Measurements from ENCODE around the gene ZDHHC1.

The ZDHHC1 gene

GRCh38 chr16:67399749-67400704 lies 16.2 kb downstream of the ZDHHC1 start:
- H3K9me3 ChIP-seq (ENCODE audit: control insufficient read depth, low read length): no peaks in the 10 kb centered on the region
- H3K9ac ChIP-seq (ENCODE audit: low read length): peak overlapping the region; percentile 45
- no peak overlapping the region for H3K4me3 ChIP-seq (ENCODE audit: low read length)
- H3K4me1 ChIP-seq (ENCODE audit: control insufficient read depth, insufficient read depth, low read length): peaks cover 53% of the 10 kb centered on the region
- H3K36me3 ChIP-seq (ENCODE audit: control insufficient read depth, insufficient read depth, low read length): no peaks in the 10 kb centered on the region
- H3K27me3 ChIP-seq (ENCODE audit: control insufficient read depth, insufficient read depth, low read length): no peaks in the 10 kb centered on the region

DNA sequence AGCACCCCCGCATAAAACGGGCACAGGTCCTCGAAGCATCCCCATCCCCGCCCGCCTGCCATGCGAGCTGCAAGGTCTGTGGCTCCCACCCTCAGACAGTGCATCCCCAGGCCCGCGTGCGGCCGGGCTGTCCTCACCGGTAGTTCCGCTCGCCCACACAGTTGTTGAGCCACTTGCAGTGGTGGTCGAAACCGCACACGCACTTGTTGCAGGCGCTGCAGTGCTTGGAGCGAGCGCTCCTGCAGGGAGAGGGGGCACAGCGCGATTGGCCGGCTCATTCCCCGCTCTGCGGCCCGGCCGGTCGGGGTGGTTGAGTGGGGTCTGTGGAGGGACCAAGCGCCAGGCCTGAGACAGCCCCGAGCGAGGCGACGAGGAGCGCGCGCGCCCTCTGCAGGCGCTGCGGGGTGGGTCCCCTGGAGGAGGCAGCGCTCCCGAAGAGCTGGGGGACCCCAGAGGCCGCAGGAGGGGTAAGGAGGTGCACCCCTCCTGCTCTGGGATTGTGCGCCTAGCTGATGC lies 17.0 kb downstream of the ZDHHC1 start:
- Histone ChIP-seq H3K27me3 (ENCODE audit: control insufficient read depth, insufficient read depth, low read length) (no peaks in the 10 kb centered on the region), H3K4me3 (ENCODE audit: low read length) (no peak overlapping the region), H3K36me3 (ENCODE audit: control insufficient read depth, insufficient read depth, low read length) (no peaks in the 10 kb centered on the region), H3K9ac (ENCODE audit: low read length) (peak overlapping the region; percentile 45), H3K4me1 (ENCODE audit: control insufficient read depth, insufficient read depth, low read length) (peaks cover 50% of the 10 kb centered on the region), H3K9me3 (ENCODE audit: control insufficient read depth, low read length) (no peaks in the 10 kb centered on the region)

- peaks cover 4% of the 10 kb centered on the region for H3K27me3 ChIP-seq (ENCODE audit: control insufficient read depth, insufficient read depth, low read length)
- H3K4me1 ChIP-seq (ENCODE audit: control insufficient read depth, insufficient read depth, low read length): peaks cover 50% of the 10 kb centered on the region
- H3K36me3 ChIP-seq (ENCODE audit: control insufficient read depth, insufficient read depth, low read length): no peaks in the 10 kb centered on the region
- H3K9ac ChIP-seq (ENCODE audit: low read length): no peak overlapping the region
- H3K4me3 ChIP-seq (ENCODE audit: low read length): no peak overlapping the region
- no peaks in the 10 kb centered on the region for H3K9me3 ChIP-seq (ENCODE audit: control insufficient read depth, low read length)
Measured at GRCh38 chr16:67398546-67399217, 17.6 kb downstream of the ZDHHC1 start.

DNA sequence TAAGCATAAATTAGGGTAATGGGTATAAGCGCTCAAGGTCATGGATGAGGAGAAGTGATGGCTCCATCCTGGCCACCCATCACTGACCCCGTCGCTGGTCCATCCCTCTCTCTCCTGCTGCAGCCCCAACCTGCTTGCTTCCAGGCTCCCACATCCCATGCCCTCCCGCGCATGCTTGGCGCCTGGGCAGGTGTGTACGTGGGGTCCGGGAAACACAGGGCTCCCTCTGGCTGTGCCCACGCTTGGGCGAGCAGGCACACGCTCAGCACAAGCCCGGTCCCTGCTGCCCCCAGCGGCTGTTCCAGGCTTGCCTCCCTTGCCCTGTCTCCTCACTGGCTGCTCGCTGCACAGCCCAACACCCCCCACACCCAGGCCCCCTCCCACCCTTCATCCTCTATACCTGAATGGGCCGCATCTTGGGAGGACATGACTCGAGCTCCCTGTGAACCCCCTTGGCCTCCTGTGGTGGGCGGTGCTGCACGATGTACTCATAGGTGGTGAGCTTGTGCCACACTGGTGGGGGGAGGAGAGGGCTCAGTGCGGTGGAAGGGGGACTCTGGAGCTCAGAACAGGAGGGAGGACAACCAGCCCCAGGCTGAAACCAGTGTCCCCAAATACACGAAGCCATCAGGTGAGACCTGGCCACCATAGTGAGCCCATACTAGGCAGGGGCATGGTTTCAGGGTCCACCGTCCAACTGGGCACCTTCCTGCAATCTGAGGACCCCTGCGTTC lies 18.3 kb downstream of the ZDHHC1 start:
- Histone ChIP-seq H3K9ac (ENCODE audit: low read length) (no peak overlapping the region), H3K36me3 (ENCODE audit: control insufficient read depth, insufficient read depth, low read length) (no peaks in the 10 kb centered on the region), H3K4me1 (ENCODE audit: control insufficient read depth, insufficient read depth, low read length) (peaks cover 50% of the 10 kb centered on the region), H3K27me3 (ENCODE audit: control insufficient read depth, insufficient read depth, low read length) (peaks cover 6% of the 10 kb centered on the region), H3K9me3 (ENCODE audit: control insufficient read depth, low read length) (no peaks in the 10 kb centered on the region), H3K4me3 (ENCODE audit: low read length) (no peak overlapping the region)

DNA sequence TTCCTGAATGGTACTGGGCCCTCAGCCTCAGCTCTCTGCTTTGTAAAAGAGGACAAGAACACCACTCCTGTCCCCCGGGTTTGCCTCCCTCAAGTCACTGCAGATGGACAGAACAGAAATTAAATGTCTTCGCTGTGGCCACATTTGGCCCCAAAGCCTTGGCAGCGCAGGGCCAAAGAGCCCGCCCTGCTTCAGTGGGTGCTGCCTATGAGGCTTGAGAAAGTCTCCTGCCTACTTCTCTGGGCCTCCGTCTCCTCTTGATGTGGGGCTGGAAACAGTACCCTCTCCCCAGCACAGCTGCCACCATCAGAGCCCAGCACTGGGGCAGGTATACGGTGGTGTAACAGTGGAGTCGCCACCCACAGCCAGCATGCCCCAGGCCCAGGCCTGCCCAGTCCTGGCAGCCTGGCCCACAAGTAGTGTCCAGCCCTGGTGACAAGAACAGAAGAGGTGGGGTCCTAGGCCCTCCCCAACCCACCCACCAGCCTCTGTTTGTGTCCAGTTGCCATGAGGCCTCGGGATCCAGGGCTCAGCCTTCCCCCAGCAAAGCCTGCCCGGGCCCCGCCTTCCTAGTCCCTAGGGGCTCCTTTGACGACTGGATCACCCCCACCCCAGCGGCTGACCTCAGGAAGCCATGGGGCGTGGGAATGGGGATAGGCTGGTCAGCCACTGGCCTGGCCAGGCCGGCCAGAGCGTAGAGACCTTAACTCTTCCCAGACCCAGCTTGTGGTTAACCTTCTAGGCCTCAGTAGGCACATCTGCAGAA lies 19.1 kb downstream of the ZDHHC1 start:
- H3K27me3 ChIP-seq (ENCODE audit: control insufficient read depth, insufficient read depth, low read length): peaks cover 6% of the 10 kb centered on the region
- H3K9ac ChIP-seq (ENCODE audit: low read length): peak overlapping the region; percentile 51
- no peak overlapping the region for H3K4me3 ChIP-seq (ENCODE audit: low read length)
- H3K9me3 ChIP-seq (ENCODE audit: control insufficient read depth, low read length): no peaks in the 10 kb centered on the region
- H3K36me3 ChIP-seq (ENCODE audit: control insufficient read depth, insufficient read depth, low read length): no peaks in the 10 kb centered on the region
- peaks cover 58% of the 10 kb centered on the region for H3K4me1 ChIP-seq (ENCODE audit: control insufficient read depth, insufficient read depth, low read length)

DNA sequence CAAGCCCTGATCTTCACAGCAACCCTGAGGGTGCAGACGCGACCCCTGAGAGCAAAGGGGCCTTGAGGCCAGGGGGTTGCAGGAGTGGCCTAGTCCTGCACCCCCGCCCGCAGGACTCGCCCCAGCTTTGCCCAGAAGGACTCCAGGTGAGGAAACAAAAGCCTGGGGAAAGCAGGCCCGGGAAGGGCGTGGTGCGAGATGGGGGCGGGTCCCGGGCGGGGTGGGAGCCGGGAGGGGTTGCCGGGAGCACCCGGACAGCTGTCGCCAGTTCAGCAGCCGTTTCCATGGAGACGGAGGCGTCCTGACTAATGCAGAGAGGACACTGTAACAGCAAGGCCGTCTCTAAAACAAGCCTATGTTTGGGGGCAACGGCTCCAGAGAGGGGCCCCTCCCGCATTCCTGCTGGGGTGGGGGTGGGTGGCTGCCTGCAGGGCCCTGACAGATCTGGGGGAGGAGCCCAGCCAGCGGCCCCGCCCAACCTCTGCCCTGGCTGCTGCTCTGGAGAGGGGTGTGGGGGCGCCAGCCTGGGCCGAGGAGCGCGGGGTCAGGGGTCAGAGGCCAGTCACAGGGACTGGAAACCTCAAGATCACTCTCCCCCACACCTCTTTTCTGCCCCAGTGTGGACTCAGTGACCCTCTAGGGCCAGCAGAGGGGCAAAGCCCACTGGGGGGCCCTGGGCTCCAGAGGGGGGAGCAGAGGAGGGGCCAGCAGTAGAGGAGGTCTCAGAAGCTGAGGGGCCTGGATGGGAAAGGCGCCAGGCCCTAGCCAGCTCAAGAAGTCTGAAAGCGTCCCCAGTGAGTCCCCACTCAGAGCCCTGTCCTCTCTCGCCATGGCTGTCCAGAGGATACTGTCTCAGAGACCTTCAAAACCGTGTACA lies 19.9 kb downstream of the ZDHHC1 start:
- H3K9me3 ChIP-seq (ENCODE audit: control insufficient read depth, low read length): no peaks in the 10 kb centered on the region
- no peak overlapping the region for H3K4me3 ChIP-seq (ENCODE audit: low read length)
- H3K9ac ChIP-seq (ENCODE audit: low read length): peak overlapping the region; percentile 51
- H3K4me1 ChIP-seq (ENCODE audit: control insufficient read depth, insufficient read depth, low read length): peaks cover 66% of the 10 kb centered on the region
- no peaks in the 10 kb centered on the region for H3K36me3 ChIP-seq (ENCODE audit: control insufficient read depth, insufficient read depth, low read length)
- peaks cover 6% of the 10 kb centered on the region for H3K27me3 ChIP-seq (ENCODE audit: control insufficient read depth, insufficient read depth, low read length)

- peaks cover 6% of the 10 kb centered on the region for H3K27me3 ChIP-seq (ENCODE audit: control insufficient read depth, insufficient read depth, low read length)
- H3K9me3 ChIP-seq (ENCODE audit: control insufficient read depth, low read length): no peaks in the 10 kb centered on the region
- H3K4me1 ChIP-seq (ENCODE audit: control insufficient read depth, insufficient read depth, low read length): peaks cover 72% of the 10 kb centered on the region
- peak overlapping the region; percentile 51 for H3K9ac ChIP-seq (ENCODE audit: low read length)
- H3K4me3 ChIP-seq (ENCODE audit: low read length): no peak overlapping the region
- H3K36me3 ChIP-seq (ENCODE audit: control insufficient read depth, insufficient read depth, low read length): no peaks in the 10 kb centered on the region
Measured at GRCh38 chr16:67395458-67396158, 20.7 kb downstream of the ZDHHC1 start.

GRCh38 chr16:67395105-67395457 lies 21.2 kb downstream of the ZDHHC1 start:
- no peaks in the 10 kb centered on the region for H3K36me3 ChIP-seq (ENCODE audit: control insufficient read depth, insufficient read depth, low read length)
- H3K9me3 ChIP-seq (ENCODE audit: control insufficient read depth, low read length): no peaks in the 10 kb centered on the region
- H3K9ac ChIP-seq (ENCODE audit: low read length): peak overlapping the region; percentile 1
- H3K4me3 ChIP-seq (ENCODE audit: low read length): no peak overlapping the region
- H3K27me3 ChIP-seq (ENCODE audit: control insufficient read depth, insufficient read depth, low read length): peaks cover 6% of the 10 kb centered on the region
- H3K4me1 ChIP-seq (ENCODE audit: control insufficient read depth, insufficient read depth, low read length): peaks cover 72% of the 10 kb centered on the region

GRCh38 chr16:67394155-67395104 lies 21.8 kb downstream of the ZDHHC1 start:
- H3K4me1 ChIP-seq (ENCODE audit: control insufficient read depth, insufficient read depth, low read length): peaks cover 66% of the 10 kb centered on the region
- no peak overlapping the region for H3K4me3 ChIP-seq (ENCODE audit: low read length)
- peaks cover 6% of the 10 kb centered on the region for H3K27me3 ChIP-seq (ENCODE audit: control insufficient read depth, insufficient read depth, low read length)
- H3K36me3 ChIP-seq (ENCODE audit: control insufficient read depth, insufficient read depth, low read length): no peaks in the 10 kb centered on the region
- H3K9ac ChIP-seq (ENCODE audit: low read length): peak overlapping the region; percentile 72
- no peaks in the 10 kb centered on the region for H3K9me3 ChIP-seq (ENCODE audit: control insufficient read depth, low read length)

GRCh38 chr16:67393788-67394154 lies 22.5 kb downstream of the ZDHHC1 start:
- Histone ChIP-seq H3K27me3 (ENCODE audit: control insufficient read depth, insufficient read depth, low read length) (peaks cover 6% of the 10 kb centered on the region), H3K4me3 (ENCODE audit: low read length) (peak overlapping the region; percentile 63), H3K9ac (ENCODE audit: low read length) (peak overlapping the region; percentile 72), H3K9me3 (ENCODE audit: control insufficient read depth, low read length) (no peaks in the 10 kb centered on the region), H3K36me3 (ENCODE audit: control insufficient read depth, insufficient read depth, low read length) (no peaks in the 10 kb centered on the region), H3K4me1 (ENCODE audit: control insufficient read depth, insufficient read depth, low read length) (peaks cover 62% of the 10 kb centered on the region)

Data from mucosa of stomach (tissue), 1 donor.